ENCODE data around the gene PTPA. TPM values are rescaled to one million over a fixed set of nuclear protein-coding genes. Genes with fewer than 3 reads are reported as not detected.

The PTPA gene
- total and polyA plus RNA-seq, 2 donors (not counting 1 experiment from before 2014, with no cell fraction given), result 35.0 to 73.9 TPM

DNA sequence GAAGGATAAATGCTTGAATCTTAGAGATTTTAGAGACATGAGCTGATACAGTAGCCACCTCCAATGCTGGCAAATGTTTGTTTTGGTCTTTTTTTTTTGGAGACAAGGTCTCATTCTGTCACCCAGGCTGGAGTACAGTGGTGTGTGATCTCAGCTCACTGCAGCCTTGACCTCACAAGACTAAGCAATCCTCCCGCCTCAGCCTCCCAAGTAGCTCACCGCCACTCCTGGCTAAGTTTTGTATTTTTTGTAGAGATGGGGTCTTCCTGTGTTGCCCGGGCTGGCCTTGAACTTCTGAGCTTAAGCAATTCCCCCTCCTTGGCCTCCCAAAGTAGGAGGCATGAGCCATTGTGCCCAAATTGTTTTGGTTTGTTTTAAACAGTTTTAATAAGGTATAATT is 37.1 kb upstream of the PTPA start:
- ChIA-PET POLR2A (no interaction called here), CTCF (interaction anchor here (0.6 to 1.1 kb wide), 6 partner anchors 9 to 1079 kb away, joined by 3 to 5 read pairs (median 3); partner anchors contain the start of gene SH3GLB2)
- DNase-seq, result no peak
- no peak for ATAC-seq (ENCODE audit: low read depth)
- no CpG with 5 or more reads among the region's 3 CpGs for WGBS (ENCODE audit: insufficient coverage)
- Histone ChIP-seq H3K36me3 (replicated peaks in 1 of 2; ENCODE audit: control extremely low read depth in 1 of 2, control insufficient read depth in 1 of 2, extremely low read depth in 1 of 2, insufficient read depth in 2 of 2, low read length in 1 of 2) (no peaks in the 10 kb centered on the region), H3K4me1 (ENCODE audit: control insufficient read depth in 2 of 2, insufficient read depth in 2 of 2, low read length in 2 of 2) (peaks cover 14 to 23% of the 10 kb centered on the region in 2 donors), H3K9ac (ENCODE audit: low read length) (no peak overlapping the region), H3K27me3 (replicated peaks in 1 of 4; ENCODE audit: control extremely low read depth in 1 of 4, control insufficient read depth in 3 of 4, insufficient read depth in 4 of 4, low read length in 3 of 4) (no peaks in the 10 kb centered on the region), H2AFZ (ENCODE audit: insufficient read depth, low read depth, low read length, poor library complexity, severe bottlenecking) (no peak overlapping the region), H3K79me2 (ENCODE audit: control insufficient read depth, insufficient read depth, low read length) (no peaks in the 10 kb centered on the region), H3K27ac (ENCODE audit: low read length in 2 of 2) (no peak overlapping the region), H3K9me3 (ENCODE audit: control extremely low read depth in 1 of 3, control insufficient read depth in 2 of 3, insufficient read depth in 1 of 3, low read length in 2 of 3) (no peaks in the 10 kb centered on the region), H3K4me3 (ENCODE audit: control extremely low read depth in 1 of 5, extremely low read depth in 1 of 5, insufficient read depth in 1 of 5, low read depth in 2 of 5, low read length in 4 of 5) (no peak overlapping the region), H4K20me1 (ENCODE audit: control insufficient read depth, insufficient read depth, low read length, poor library complexity, severe bottlenecking) (no peaks in the 10 kb centered on the region), H3K4me2 (replicated peaks; ENCODE audit: low read depth, low read length, poor library complexity, severe bottlenecking) (no peak overlapping the region)
- H3K4me1 Mint-ChIP-seq, result peaks cover 14% of the 10 kb centered on the region
- H3K4me3 Mint-ChIP-seq, result no peak overlapping the region
- no peaks in the 10 kb centered on the region for H3K27me3 Mint-ChIP-seq
- intact Hi-C loops (cut with micrococcal nuclease), result no loop called here
- no peaks in the 10 kb centered on the region for H3K9me3 Mint-ChIP-seq (ENCODE audit: insufficient read depth)
- no peak overlapping the region for H3K27ac Mint-ChIP-seq
- TF ChIP-seq EZH2 (IDR thresholded peaks at IDR 0.05; ENCODE audit: borderline replicate concordance, insufficient read depth, low read depth, low read length, poor library complexity, severe bottlenecking), result no peak
- TF ChIP-seq, protein P1, sequence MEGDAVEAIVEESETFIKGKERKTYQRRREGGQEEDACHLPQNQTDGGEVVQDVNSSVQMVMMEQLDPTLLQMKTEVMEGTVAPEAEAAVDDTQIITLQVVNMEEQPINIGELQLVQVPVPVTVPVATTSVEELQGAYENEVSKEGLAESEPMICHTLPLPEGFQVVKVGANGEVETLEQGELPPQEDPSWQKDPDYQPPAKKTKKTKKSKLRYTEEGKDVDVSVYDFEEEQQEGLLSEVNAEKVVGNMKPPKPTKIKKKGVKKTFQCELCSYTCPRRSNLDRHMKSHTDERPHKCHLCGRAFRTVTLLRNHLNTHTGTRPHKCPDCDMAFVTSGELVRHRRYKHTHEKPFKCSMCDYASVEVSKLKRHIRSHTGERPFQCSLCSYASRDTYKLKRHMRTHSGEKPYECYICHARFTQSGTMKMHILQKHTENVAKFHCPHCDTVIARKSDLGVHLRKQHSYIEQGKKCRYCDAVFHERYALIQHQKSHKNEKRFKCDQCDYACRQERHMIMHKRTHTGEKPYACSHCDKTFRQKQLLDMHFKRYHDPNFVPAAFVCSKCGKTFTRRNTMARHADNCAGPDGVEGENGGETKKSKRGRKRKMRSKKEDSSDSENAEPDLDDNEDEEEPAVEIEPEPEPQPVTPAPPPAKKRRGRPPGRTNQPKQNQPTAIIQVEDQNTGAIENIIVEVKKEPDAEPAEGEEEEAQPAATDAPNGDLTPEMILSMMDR (IDR thresholded peaks at IDR 0.05), result no peak

DNA sequence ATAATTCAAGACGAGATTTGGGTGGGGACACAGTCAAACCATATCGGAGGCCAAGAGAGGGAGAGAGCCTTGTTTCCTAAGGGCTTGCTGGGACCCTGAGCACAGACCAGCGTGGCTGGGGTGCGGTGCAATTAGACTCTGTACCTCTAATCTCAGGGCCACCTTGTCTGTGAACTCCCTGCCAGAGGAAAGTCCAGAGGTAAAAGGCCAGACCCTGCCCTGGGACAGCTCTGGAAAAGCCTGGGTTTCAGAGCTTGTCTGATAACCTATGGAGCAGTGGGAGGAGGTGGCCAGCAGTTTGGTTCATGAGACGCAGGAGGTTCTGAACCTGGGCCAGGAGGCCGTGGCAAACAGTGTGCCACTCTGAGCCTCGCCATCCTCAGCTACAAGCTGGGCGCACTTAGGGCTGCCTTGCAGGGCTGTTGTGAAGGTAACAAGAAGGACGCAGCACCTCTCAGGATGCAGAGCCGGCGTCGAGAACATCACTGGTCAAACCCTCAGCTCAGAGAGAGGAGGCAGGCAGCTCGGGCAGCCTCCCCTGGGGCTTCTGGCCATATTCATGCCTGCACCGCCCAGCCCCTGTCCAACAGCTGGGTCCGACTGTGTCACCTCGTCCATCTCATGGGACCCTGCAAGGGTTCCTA is 35.1 kb upstream of the PTPA start:
- intact Hi-C loops (cut with micrococcal nuclease), result no loop called here
- no peaks in the 10 kb centered on the region for H3K27me3 ChIP-seq (replicated peaks in 1 of 4; ENCODE audit: control extremely low read depth in 1 of 4, control insufficient read depth in 3 of 4, insufficient read depth in 4 of 4, low read length in 3 of 4)
- Mint-ChIP-seq H3K4me3 (no peak overlapping the region), H3K4me1 (peaks cover 15% of the 10 kb centered on the region), H3K27me3 (no peaks in the 10 kb centered on the region), H3K9me3 (ENCODE audit: insufficient read depth) (no peaks in the 10 kb centered on the region), H3K27ac (no peak overlapping the region)
- H3K79me2 ChIP-seq (ENCODE audit: control insufficient read depth, insufficient read depth, low read length), result peaks cover 4% of the 10 kb centered on the region
- no peak overlapping the region for H3K9ac ChIP-seq (ENCODE audit: low read length)
- TF ChIP-seq, protein P1 (IDR thresholded peaks at IDR 0.05), result no peak
- TF ChIP-seq EZH2 (IDR thresholded peaks at IDR 0.05; ENCODE audit: borderline replicate concordance, insufficient read depth, low read depth, low read length, poor library complexity, severe bottlenecking), result no peak
- no peak for ATAC-seq (ENCODE audit: low read depth)
- ChIA-PET CTCF (interaction anchor here (1.1 kb wide), 1 partner anchor 67 kb away, joined by 3 read pairs; no protein-coding TSS in a partner anchor), POLR2A (interaction anchor here (0.6 kb wide), 1 partner anchor 1197 kb away, joined by 3 read pairs; no protein-coding TSS in a partner anchor)
- H3K4me1 ChIP-seq (ENCODE audit: control insufficient read depth in 2 of 2, insufficient read depth in 2 of 2, low read length in 2 of 2), result peaks cover 6 to 14% of the 10 kb centered on the region in 2 donors
- no peak overlapping the region for H2AFZ ChIP-seq (ENCODE audit: insufficient read depth, low read depth, low read length, poor library complexity, severe bottlenecking)
- H3K4me3 ChIP-seq (ENCODE audit: control extremely low read depth in 1 of 5, extremely low read depth in 1 of 5, insufficient read depth in 1 of 5, low read depth in 2 of 5, low read length in 4 of 5), result no peak overlapping the region
- H3K36me3 ChIP-seq (replicated peaks in 1 of 2; ENCODE audit: control extremely low read depth in 1 of 2, control insufficient read depth in 1 of 2, extremely low read depth in 1 of 2, insufficient read depth in 2 of 2, low read length in 1 of 2), result no peaks in the 10 kb centered on the region
- H3K9me3 ChIP-seq (ENCODE audit: control extremely low read depth in 1 of 3, control insufficient read depth in 2 of 3, insufficient read depth in 1 of 3, low read length in 2 of 3), result no peaks in the 10 kb centered on the region
- no peak for DNase-seq
- H3K27ac ChIP-seq (ENCODE audit: low read length in 2 of 2), result no peak overlapping the region
- no peaks in the 10 kb centered on the region for H4K20me1 ChIP-seq (ENCODE audit: control insufficient read depth, insufficient read depth, low read length, poor library complexity, severe bottlenecking)
- 95% methylated on average over 16 of the region's 16 CpGs for WGBS (ENCODE audit: insufficient coverage)
- no peak overlapping the region for H3K4me2 ChIP-seq (replicated peaks; ENCODE audit: low read depth, low read length, poor library complexity, severe bottlenecking)
